D721Med (cell line): Measurements from ENCODE around the gene MSRB2.

ENCODE experiments used
- DNase-seq: peaks from one replicate; pipeline ENCODE4 v3.0.0; 2011; ENCODE audit warnings: low spot score; ENCODE audit not compliant: insufficient read length
- FAIRE-seq: peaks from 2 replicates; lab custom pipeline; 2011; peaks lifted over from hg19 to GRCh38; lab: Jason Lieb, UNC
- TF ChIP-seq, protein P1 (sequence below): IDR thresholded peaks from 2 replicates; pipeline ENCODE4 v1.5.1; 2012; ENCODE audit warnings: mild to moderate bottlenecking, control low read depth; ENCODE audit not compliant: insufficient read depth; ENCODE audit errors: missing control alignments

The MSRB2 gene

GRCh38 chr10:23099816-23100215 is 4.4 kb downstream of the MSRB2 start:
- no peak for FAIRE-seq

DNA sequence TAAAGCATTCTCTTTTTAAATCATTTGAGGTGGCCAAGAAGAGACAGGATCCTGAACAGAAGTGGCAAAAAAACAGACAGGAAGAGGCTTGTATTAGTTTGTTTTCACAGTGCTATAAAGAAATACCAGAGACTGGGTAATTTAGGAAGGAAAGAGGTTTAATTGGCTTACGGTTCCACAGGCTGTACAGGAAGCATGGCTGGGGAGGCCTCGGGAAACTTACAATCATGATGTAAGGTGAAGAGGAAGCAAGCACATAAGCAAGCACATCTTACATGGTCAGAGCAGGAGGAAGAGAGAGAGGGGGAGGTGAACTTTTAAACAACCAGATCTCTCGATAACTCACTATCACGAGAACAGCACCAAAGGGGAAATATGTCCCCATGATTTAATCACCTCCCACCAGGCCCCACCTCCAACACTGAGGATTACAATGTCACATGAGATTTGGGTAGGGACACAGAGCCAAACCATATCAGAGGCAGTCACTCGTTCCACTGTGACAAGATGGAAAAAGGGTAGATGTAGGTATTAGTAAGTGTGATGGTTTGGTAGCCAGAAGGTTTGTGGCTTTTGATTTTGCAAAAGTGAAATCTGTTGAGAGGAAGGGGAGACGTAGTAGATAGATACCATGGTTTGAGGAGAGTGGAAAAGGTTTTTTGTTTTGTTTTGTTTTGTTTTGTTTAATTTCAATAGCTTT is 5.1 kb downstream of the MSRB2 start:
- DNase-seq (no peak), FAIRE-seq (no peak)
- TF ChIP-seq, protein P1, sequence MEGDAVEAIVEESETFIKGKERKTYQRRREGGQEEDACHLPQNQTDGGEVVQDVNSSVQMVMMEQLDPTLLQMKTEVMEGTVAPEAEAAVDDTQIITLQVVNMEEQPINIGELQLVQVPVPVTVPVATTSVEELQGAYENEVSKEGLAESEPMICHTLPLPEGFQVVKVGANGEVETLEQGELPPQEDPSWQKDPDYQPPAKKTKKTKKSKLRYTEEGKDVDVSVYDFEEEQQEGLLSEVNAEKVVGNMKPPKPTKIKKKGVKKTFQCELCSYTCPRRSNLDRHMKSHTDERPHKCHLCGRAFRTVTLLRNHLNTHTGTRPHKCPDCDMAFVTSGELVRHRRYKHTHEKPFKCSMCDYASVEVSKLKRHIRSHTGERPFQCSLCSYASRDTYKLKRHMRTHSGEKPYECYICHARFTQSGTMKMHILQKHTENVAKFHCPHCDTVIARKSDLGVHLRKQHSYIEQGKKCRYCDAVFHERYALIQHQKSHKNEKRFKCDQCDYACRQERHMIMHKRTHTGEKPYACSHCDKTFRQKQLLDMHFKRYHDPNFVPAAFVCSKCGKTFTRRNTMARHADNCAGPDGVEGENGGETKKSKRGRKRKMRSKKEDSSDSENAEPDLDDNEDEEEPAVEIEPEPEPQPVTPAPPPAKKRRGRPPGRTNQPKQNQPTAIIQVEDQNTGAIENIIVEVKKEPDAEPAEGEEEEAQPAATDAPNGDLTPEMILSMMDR = no peak

More at GRCh38 chr10:23099816-23100215, 4.4 kb downstream of the MSRB2 start:
- DNase-seq = no peak
- TF ChIP-seq, protein P1 = no peak

DNA sequence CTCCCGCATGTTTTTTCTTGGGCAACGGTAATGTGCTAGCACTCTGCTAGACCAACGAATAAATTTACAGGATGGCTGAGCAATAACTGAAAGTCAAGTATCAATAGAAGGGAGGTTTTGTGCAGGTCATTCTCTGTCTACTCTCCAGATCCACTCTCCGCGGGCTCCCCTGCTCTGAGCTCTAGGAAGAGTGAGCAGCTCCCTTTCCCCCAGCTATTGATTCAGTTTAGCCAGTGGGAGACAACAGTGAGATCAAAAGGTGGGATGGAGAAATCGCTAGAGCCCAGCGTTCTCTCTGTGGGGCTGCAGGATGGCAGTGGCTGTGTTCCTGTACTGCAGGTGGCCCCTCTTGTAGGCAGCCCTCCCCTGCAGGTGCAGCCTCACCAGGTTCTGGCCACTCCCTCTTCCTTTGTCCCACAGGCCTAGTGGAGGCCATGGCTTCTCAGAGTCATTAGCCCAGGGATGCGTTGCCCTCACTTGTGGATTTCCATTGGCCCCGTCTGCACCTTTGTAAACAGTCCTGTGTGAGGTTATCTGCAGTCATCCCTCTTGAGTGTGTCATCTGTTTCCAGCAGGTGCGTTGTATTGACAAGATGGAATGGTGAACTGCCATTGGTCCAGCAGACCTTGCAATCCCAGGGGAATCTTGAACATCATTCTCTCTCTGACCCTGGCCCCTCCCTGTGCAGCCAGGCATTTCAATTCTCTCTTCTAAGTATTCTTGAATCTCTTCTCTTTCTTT is 11.1 kb downstream of the MSRB2 start:
- TF ChIP-seq, protein P1 = no peak
- DNase-seq (no peak), FAIRE-seq (no peak)

GRCh38 chr10:23110722-23111516 is 15.5 kb downstream of the MSRB2 start:
- DNase-seq = no peak
- FAIRE-seq = no peak

GRCh38 chr10:23111517-23112286 is 16.3 kb downstream of the MSRB2 start:
- no peak for DNase-seq
- TF ChIP-seq, protein P1 = no peak
- no peak for FAIRE-seq

More at GRCh38 chr10:23110722-23111516, 15.5 kb downstream of the MSRB2 start:
- TF ChIP-seq, protein P1 = no peak

DNA sequence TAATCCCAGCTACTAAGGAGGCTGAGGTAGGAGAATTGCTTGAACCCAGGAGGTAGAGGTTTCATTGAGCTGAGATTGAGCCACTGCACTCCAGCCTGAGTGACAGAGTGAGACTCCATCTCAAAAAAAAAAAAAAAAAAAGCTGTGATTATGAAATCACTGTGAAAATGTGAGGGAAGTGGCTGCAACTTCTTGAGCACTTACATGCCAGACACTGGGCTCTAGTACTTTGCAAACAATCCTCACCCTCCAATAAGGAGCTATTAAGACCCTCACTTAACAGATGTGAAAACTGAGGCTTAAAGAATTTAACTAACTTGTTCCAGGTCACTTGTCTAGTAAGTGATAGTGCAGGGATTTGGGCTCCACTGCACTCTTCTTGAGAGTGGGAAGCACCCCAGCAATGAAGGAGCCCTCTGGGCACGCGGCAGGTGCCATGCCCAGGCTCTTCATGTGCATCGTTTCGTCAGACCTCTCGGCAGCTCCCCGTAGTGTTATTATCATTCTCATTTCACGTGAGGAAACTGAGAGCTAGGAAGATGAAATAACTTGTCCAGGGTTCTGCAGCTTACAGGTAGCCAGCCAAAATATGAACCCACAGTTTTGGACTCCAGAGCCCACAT is 19.0 kb downstream of the MSRB2 start:
- no peak for FAIRE-seq
- no peak for DNase-seq
- TF ChIP-seq, protein P1 = no peak
